ENCODE measurements around the gene SHKBP1. TPM values are rescaled to one million over a fixed set of nuclear protein-coding genes. Genes with fewer than 3 reads are reported as not detected.
A peak's percentile ranks its signal among the peaks of the same experiment; 100 is the strongest.

The SHKBP1 gene
- total RNA-seq, 2 experiments from 2014 or later = 49.4 to 115 TPM

GRCh38 chr19:40584007-40584406 is 7.3 kb downstream of the SHKBP1 start:
- H3K9me3 ChIP-seq (ENCODE audit: low read length) = no peaks in the 10 kb centered on the region
- H3K79me2 ChIP-seq (ENCODE audit: insufficient read depth, low read depth, low read length) = no peaks in the 10 kb centered on the region
- H4K20me1 ChIP-seq (ENCODE audit: insufficient read depth, low read length) = no peaks in the 10 kb centered on the region
- H3K36me3 ChIP-seq (ENCODE audit: insufficient read depth, low read length) = peaks cover 27% of the 10 kb centered on the region
- no peaks in the 10 kb centered on the region for H3K9me2 ChIP-seq (ENCODE audit: insufficient read depth, low read length)
- DNase-seq (ENCODE audit: low spot score) = no peak
- H3K4me2 ChIP-seq (ENCODE audit: low read length) = no peak overlapping the region
- TF ChIP-seq EZH2phosphoT487 (IDR thresholded peaks at IDR 0.05; ENCODE audit: borderline replicate concordance, low read depth, low read length) (no peak), CTCF (conservative IDR thresholded peaks at IDR 0.05; ENCODE audit: low read length) (peak; percentile 63)
- no peaks in the 10 kb centered on the region for H3K4me1 ChIP-seq (ENCODE audit: insufficient read depth, low read length, poor library complexity, severe bottlenecking)
- no peak overlapping the region for H2AFZ ChIP-seq (ENCODE audit: low read length)
- no peak overlapping the region for H3K27ac ChIP-seq (ENCODE audit: low read depth, low read length, poor library complexity, severe bottlenecking)
- CTCF ChIA-PET (ENCODE audit: unreplicated experiment) = no interaction called here
- POLR2A ChIA-PET = interaction anchor here (0.6 kb wide), 1 partner anchor 122 kb away, joined by 5 read pairs; no protein-coding TSS in a partner anchor
- H3K4me3 ChIP-seq (ENCODE audit: low read depth, low read length, poor library complexity, severe bottlenecking) = no peak overlapping the region
- BruUV-seq (replicated peaks) = no TSS peak
- intact Hi-C loops (cut with micrococcal nuclease; ENCODE audit: unreplicated experiment) = no loop called here

GRCh38 chr19:40585241-40585981 is 8.7 kb downstream of the SHKBP1 start:
- ChIA-PET POLR2A (no interaction called here), CTCF (ENCODE audit: unreplicated experiment) (no interaction called here)
- Histone ChIP-seq H3K9me2 (ENCODE audit: insufficient read depth, low read length) (no peaks in the 10 kb centered on the region), H3K4me3 (ENCODE audit: low read depth, low read length, poor library complexity, severe bottlenecking) (no peak overlapping the region), H4K20me1 (ENCODE audit: insufficient read depth, low read length) (no peaks in the 10 kb centered on the region), H3K4me2 (ENCODE audit: low read length) (no peak overlapping the region), H3K36me3 (ENCODE audit: insufficient read depth, low read length) (peaks cover 27% of the 10 kb centered on the region), H3K27ac (ENCODE audit: low read depth, low read length, poor library complexity, severe bottlenecking) (no peak overlapping the region), H2AFZ (ENCODE audit: low read length) (no peak overlapping the region), H3K4me1 (ENCODE audit: insufficient read depth, low read length, poor library complexity, severe bottlenecking) (no peaks in the 10 kb centered on the region), H3K9me3 (ENCODE audit: low read length) (no peaks in the 10 kb centered on the region), H3K79me2 (ENCODE audit: insufficient read depth, low read depth, low read length) (no peaks in the 10 kb centered on the region)
- BruUV-seq (replicated peaks) = no TSS peak
- no peak for DNase-seq (ENCODE audit: low spot score)
- TF ChIP-seq CTCF (conservative IDR thresholded peaks at IDR 0.05; ENCODE audit: low read length) (no peak), EZH2phosphoT487 (IDR thresholded peaks at IDR 0.05; ENCODE audit: borderline replicate concordance, low read depth, low read length) (no peak)
- intact Hi-C loops (cut with micrococcal nuclease; ENCODE audit: unreplicated experiment) = no loop called here

DNA sequence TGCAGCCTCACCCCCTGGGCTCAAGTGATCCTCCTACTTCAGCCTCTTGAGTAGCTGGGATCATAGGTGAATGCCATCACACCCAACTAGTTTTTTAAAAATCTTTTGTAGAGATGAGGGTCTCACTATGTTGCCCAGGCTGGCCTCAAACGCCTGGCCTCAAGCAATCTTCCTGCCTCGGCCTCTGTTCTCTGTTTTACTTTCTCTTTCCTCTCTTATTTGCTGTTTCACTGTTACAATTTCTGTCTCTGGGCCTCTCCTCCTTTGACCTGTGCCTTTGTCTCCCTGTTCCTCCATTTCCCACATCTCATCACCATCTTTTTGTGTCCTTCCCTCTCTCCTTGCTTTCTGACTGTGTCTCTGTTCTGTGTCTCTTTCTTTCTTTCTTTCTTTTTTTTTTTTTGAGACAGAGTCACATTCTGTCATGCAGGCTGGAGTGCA is 9.3 kb downstream of the SHKBP1 start:
- Histone ChIP-seq H2AFZ (ENCODE audit: low read length) (no peak overlapping the region), H3K27ac (ENCODE audit: low read depth, low read length, poor library complexity, severe bottlenecking) (no peak overlapping the region), H4K20me1 (ENCODE audit: insufficient read depth, low read length) (no peaks in the 10 kb centered on the region), H3K4me2 (ENCODE audit: low read length) (no peak overlapping the region), H3K9me2 (ENCODE audit: insufficient read depth, low read length) (no peaks in the 10 kb centered on the region), H3K4me3 (ENCODE audit: low read depth, low read length, poor library complexity, severe bottlenecking) (no peak overlapping the region), H3K79me2 (ENCODE audit: insufficient read depth, low read depth, low read length) (no peaks in the 10 kb centered on the region), H3K4me1 (ENCODE audit: insufficient read depth, low read length, poor library complexity, severe bottlenecking) (no peaks in the 10 kb centered on the region), H3K9me3 (ENCODE audit: low read length) (no peaks in the 10 kb centered on the region), H3K36me3 (ENCODE audit: insufficient read depth, low read length) (peaks cover 21% of the 10 kb centered on the region)
- DNase-seq (ENCODE audit: low spot score) = no peak
- POLR2A ChIA-PET = interaction anchor here (0.7 kb wide), 1 partner anchor 322 kb away, joined by 4 read pairs; no protein-coding TSS in a partner anchor
- BruUV-seq (replicated peaks) = no TSS peak
- intact Hi-C loops (cut with micrococcal nuclease; ENCODE audit: unreplicated experiment) = no loop called here
- CTCF ChIA-PET (ENCODE audit: unreplicated experiment) = no interaction called here
- no peak for TF ChIP-seq EZH2phosphoT487 (IDR thresholded peaks at IDR 0.05; ENCODE audit: borderline replicate concordance, low read depth, low read length)
- no peak for TF ChIP-seq CTCF (conservative IDR thresholded peaks at IDR 0.05; ENCODE audit: low read length)
